ENCODE results near the gene MBNL2. TPM values are rescaled to one million over a fixed set of nuclear protein-coding genes. Genes with fewer than 3 reads are reported as not detected.

The MBNL2 gene
- total RNA-seq, 1 experiment from 2014 or later: 0.17 TPM

DNA sequence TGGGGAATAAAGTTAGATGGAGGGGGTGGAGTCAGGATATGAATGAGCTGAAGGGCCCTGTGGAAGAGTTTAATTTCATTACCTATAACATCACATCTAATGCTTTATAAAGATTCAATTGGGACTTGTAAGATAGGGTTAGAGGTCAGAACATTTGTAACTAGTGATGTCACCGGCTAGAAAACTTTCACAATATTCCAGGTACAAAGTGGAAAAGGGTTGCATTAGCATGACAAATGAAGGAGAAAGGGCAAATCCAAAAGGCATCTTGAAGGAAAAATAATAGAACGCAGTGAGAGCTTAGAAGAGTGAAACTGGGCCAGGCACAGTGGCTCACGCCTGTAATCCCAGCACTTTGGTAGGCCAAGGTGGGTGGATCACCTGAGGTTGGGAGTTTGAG, 7.6 kb downstream of the MBNL2 start:
- H3K4me3 Mint-ChIP-seq: no peak overlapping the region
- H3K18ac ChIP-seq (ENCODE audit: insufficient read length, low read depth, low read length): no peak overlapping the region

More for the DNA sequence above, 7.6 kb downstream of the MBNL2 start:
- Histone ChIP-seq H3K56ac (ENCODE audit: insufficient read length, low read depth, low read length) (no peak overlapping the region), H3K23ac (ENCODE audit: insufficient read length, low read depth, low read length) (no peak overlapping the region), H3K4ac (ENCODE audit: low read depth, low read length) (no peak overlapping the region), H2BK120ac (ENCODE audit: low read depth, low read length, poor library complexity, severe bottlenecking) (no peak overlapping the region), H3K27ac (ENCODE audit: insufficient read length, low read depth, low read length) (no peak overlapping the region), H4K8ac (replicated peaks; ENCODE audit: insufficient read length, low read depth, low read length) (no peak overlapping the region), H3K4me2 (ENCODE audit: insufficient read depth, insufficient read length, low read length) (no peak overlapping the region), H4K20me1 (ENCODE audit: control insufficient read depth, insufficient read depth, insufficient read length) (no peaks in the 10 kb centered on the region), H3K14ac (ENCODE audit: insufficient read depth, low read length) (no peak overlapping the region), H2BK20ac (ENCODE audit: low read depth, low read length, poor library complexity, severe bottlenecking) (no peak overlapping the region), H3T11ph (ENCODE audit: low read length) (no peak overlapping the region), H3K9ac (ENCODE audit: extremely low read depth, insufficient read length, low read length) (no peak overlapping the region), H4K5ac (ENCODE audit: insufficient read length, low read depth, low read length) (no peak overlapping the region), H2AK5ac (ENCODE audit: insufficient read length, low read length) (no peak overlapping the region), H3K23me2 (ENCODE audit: insufficient read length, low read depth, low read length, poor library complexity, severe bottlenecking) (no peaks in the 10 kb centered on the region), H3K9me3 (ENCODE audit: control insufficient read depth, low read depth, low read length) (no peaks in the 10 kb centered on the region), H3K79me2 (ENCODE audit: insufficient read depth, low read length) (no peaks in the 10 kb centered on the region), H3K4me1 (ENCODE audit: insufficient read depth, low read length) (no peaks in the 10 kb centered on the region; the same call in 1 of the 2 replicates), H2BK5ac (ENCODE audit: insufficient read length, low read length) (no peak overlapping the region), H3K27me3 (ENCODE audit: insufficient read depth, low read length) (peaks cover 73% of the 10 kb centered on the region), H2BK15ac (ENCODE audit: low read depth, low read length) (no peak overlapping the region), H2AFZ (ENCODE audit: low read length) (no peak overlapping the region), H4K91ac (ENCODE audit: insufficient read length, low read depth, low read length) (no peak overlapping the region), H2BK12ac (ENCODE audit: insufficient read length, low read depth, low read length) (no peak overlapping the region), H3K79me1 (ENCODE audit: insufficient read depth, low read depth, low read length, poor library complexity, severe bottlenecking) (no peaks in the 10 kb centered on the region)
- Mint-ChIP-seq H3K36me3 (ENCODE audit: insufficient read depth in 1 of 3, low read depth in 3 of 3) (no peaks in the 10 kb centered on the region), H3K27me3 (ENCODE audit: low read depth) (peaks cover 98% of the 10 kb centered on the region), H3K9me3 (peaks cover 0 to 5% of the 10 kb centered on the region in 2 experiments; a peak in 2 of 5 replicates), H3K4me1 (peaks cover 11 to 23% of the 10 kb centered on the region in 2 experiments), H3K27ac (no peak overlapping the region)
- no CpG with 5 or more reads among the region's 3 CpGs for WGBS (ENCODE audit: extremely low coverage, insufficient read length, low lambda C conversion rate)
- no peak for DNase-seq
- TF ChIP-seq, protein P1, sequence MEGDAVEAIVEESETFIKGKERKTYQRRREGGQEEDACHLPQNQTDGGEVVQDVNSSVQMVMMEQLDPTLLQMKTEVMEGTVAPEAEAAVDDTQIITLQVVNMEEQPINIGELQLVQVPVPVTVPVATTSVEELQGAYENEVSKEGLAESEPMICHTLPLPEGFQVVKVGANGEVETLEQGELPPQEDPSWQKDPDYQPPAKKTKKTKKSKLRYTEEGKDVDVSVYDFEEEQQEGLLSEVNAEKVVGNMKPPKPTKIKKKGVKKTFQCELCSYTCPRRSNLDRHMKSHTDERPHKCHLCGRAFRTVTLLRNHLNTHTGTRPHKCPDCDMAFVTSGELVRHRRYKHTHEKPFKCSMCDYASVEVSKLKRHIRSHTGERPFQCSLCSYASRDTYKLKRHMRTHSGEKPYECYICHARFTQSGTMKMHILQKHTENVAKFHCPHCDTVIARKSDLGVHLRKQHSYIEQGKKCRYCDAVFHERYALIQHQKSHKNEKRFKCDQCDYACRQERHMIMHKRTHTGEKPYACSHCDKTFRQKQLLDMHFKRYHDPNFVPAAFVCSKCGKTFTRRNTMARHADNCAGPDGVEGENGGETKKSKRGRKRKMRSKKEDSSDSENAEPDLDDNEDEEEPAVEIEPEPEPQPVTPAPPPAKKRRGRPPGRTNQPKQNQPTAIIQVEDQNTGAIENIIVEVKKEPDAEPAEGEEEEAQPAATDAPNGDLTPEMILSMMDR (conservative IDR thresholded peaks at IDR 0.05): no peak

Data from H9 (cell line).